Pancreas (tissue), 10 donors: ENCODE data around the gene C6orf120. TPM values are rescaled to one million over a fixed set of nuclear protein-coding genes. Genes with fewer than 3 reads are reported as not detected.
A peak's percentile ranks its signal among the peaks of the same experiment; 100 is the strongest.

Experiments used
- ATAC-seq, 4 donors: fragments of 200-7000 bp; cut with Tn5 transposase; one replicate each; pipeline versions ENCODE4 v1.8.0 to v1.9.1; 2020; ENCODE audit warnings: mild to moderate bottlenecking in 4 of 4, moderate library complexity in 4 of 4
- DNase-seq, 6 donors: peaks; one replicate each; pipeline ENCODE4 v3.0.0-alpha.2; 2020
- FAIRE-seq: peaks from 2 replicates; lab custom pipeline; 2012; peaks lifted over from hg19 to GRCh38; lab: Jason Lieb, UNC
- H3K27ac ChIP-seq, 4 donors: fragments of 200-600 bp; sonication (generic); 1 replicate in 3 of 4; 2 replicates in 1 of 4; pipeline versions ENCODE4 v1.5.0 to v1.8.0; 2020
- H3K27me3 ChIP-seq, 4 donors: fragments of 200-600 bp; one replicate each; pipeline ENCODE4 v1.8.0; 2021
- H3K36me3 ChIP-seq, 3 donors: fragments of 200-600 bp; sonication (generic) in 1 of 3; one replicate each; pipeline versions ENCODE4 v1.5.0 to v1.8.0; 2020 to 2021
- H3K4me1 ChIP-seq, 3 donors: fragments of 200-600 bp; one replicate each; pipeline ENCODE4 v1.8.0; 2021
- H3K4me3 ChIP-seq, 4 donors: fragments of 200-600 bp; sonication (generic) in 2 of 4; one replicate each; pipeline versions ENCODE4 v1.5.0 to v1.8.0; 2020 to 2021
- H3K9me3 ChIP-seq, 4 donors: fragments of 200-600 bp; one replicate each; pipeline ENCODE4 v1.8.0; 2021
- CTCF ChIP-seq, 4 donors: fragments of 200-600 bp; sonication (generic) in 3 of 4; IDR thresholded peaks; one replicate each; pipeline versions ENCODE4 v1.5.0 to v1.8.0; 2021; ENCODE audit warnings: antibody characterized with exemption in 4 of 4
- WGBS, 2 donors: extraction: QIAGEN DNeasy Blood & Tissue Kit; methylation state at CpG; one replicate each; pipeline ENCODE4 v1.1.7; 2013; 5-methylcytosine and 5-hydroxymethylcytosine counted together
- intact Hi-C, 3 donors: fragments of 100-400 bp; cut with DNase I; formaldehyde crosslinking; loops; one replicate each; pipeline versions ENCODE4 v1.11.1 to v1.14.2; 2022
- polyA plus RNA-seq, 2 donors: library from polyadenylated mRNA; stranded (reverse); fragments of 200-250 nt; gene quantifications; one replicate each; pipeline ENCODE4 v1.2.3, GENCODE V29; 2013
- total RNA-seq, 6 donors: library from RNA; stranded (reverse); fragmentation: NEBNext Ultra II Directional in 4 of 6; extraction: Animal tissue kit (Norgen Biotek cat#: 25700) in 4 of 6; gene quantifications; one replicate each; pipeline versions ENCODE4 v1.2.1 to v1.2.4, GENCODE V29; 2021 to 2023
- donor health status: healthy with polysubstance abuse.
- donor health status: DM: no; HTN: no; CAD: no; lungs with moderate emphysema.
- donor health status: DM: no; HTN: no; CAD: no.
- donor health status: control.
- donor health status: control.
- donor health status: Bipolar disorder and iron deficiency.
- donor health status: DM: yes; HTN: yes; CAD: no.
- donor health status: DM: no; HTN: no; CAD: no.
- donor health status: DM: no; HTN: no; CAD: no.
- donor health status: DM: yes; HTN: yes; CAD: no.

C6orf120 gene
- 10 to 100 TPM in 4 of 6 donors, 1 to 10 TPM in 2; 7.9 to 15.5 (median 13.9) TPM for total RNA-seq
- polyA plus RNA-seq, result 1 to 10 TPM; 2.9 to 6.9 TPM

- WGBS, 2 donors, result 0 to 1% methylated on average over 80 to 92 of the region's 92 CpGs
- peaks cover 14 to 26% (median 24%) of the 10 kb centered on the region in 3 donors for H3K4me1 ChIP-seq
- H3K4me3 ChIP-seq, result peak within 1 kb of the TSS; percentile 76 to 98 (median 88)
- peak; percentile 95 to 98 (median 96) for ATAC-seq
- no peaks in the 10 kb centered on the region for H3K27me3 ChIP-seq
- peaks cover 0 to 7% (median 0%) of the 10 kb centered on the region in 3 donors for H3K36me3 ChIP-seq
- FAIRE-seq, result no peak
- peak; percentile 93 to 98 (median 96) for DNase-seq
- peak within 1 kb of the TSS; percentile 93 to 97 (median 96) for H3K27ac ChIP-seq
- no peak for TF ChIP-seq CTCF (IDR thresholded peaks at IDR 0.05)
- intact Hi-C loops, result no loop called here
- no peaks in the 10 kb centered on the region for H3K9me3 ChIP-seq
Measured at GRCh38 chr6:169701954-169702839, at the start of gene C6orf120, which contains the start of gene WDR27. TSS of gene C6orf120 (plus strand) at chr6:169702126. CDS start at chr6:169702460, 334 bp downstream. TSS of gene WDR27 (minus strand) at chr6:169702029. CDS start at chr6:169689005, 13,024 bp downstream.

GRCh38 chr6:169652896-169653295 is 49.0 kb upstream of the C6orf120 start:
- ATAC-seq, result no peak
- no peak for FAIRE-seq
- no peak for DNase-seq

GRCh38 chr6:169653691-169654090 is 48.2 kb upstream of the C6orf120 start:
- no peaks in the 10 kb centered on the region for H3K36me3 ChIP-seq
- no peak overlapping the region for H3K27ac ChIP-seq
- FAIRE-seq (no peak), ATAC-seq (peak in 3 of 4 donors; percentile 15 to 30 (median 23)), DNase-seq (no peak)
- H3K27me3 ChIP-seq, result no peaks in the 10 kb centered on the region
- H3K4me3 ChIP-seq, result no peak overlapping the region
- no peaks in the 10 kb centered on the region for H3K4me1 ChIP-seq
- no peaks in the 10 kb centered on the region for H3K9me3 ChIP-seq
- intact Hi-C loops, result no loop called here
- no peak for TF ChIP-seq CTCF (IDR thresholded peaks at IDR 0.05)
- WGBS, 2 donors, result 65 to 67% methylated on average over 6 of the region's 6 CpGs

More at GRCh38 chr6:169652896-169653295, 49.0 kb upstream of the C6orf120 start:
- no peaks in the 10 kb centered on the region for H3K27me3 ChIP-seq
- no peaks in the 10 kb centered on the region for H3K36me3 ChIP-seq
- H3K9me3 ChIP-seq, result no peaks in the 10 kb centered on the region
- intact Hi-C loops, result no loop called here
- TF ChIP-seq CTCF (IDR thresholded peaks at IDR 0.05), result no peak
- 93 to 96% methylated on average over 11 of the region's 11 CpGs for WGBS, 2 donors
- H3K4me3 ChIP-seq, result no peak overlapping the region
- no peak overlapping the region for H3K27ac ChIP-seq
- no peaks in the 10 kb centered on the region for H3K4me1 ChIP-seq

GRCh38 chr6:169654598-169655391 is 47.1 kb upstream of the C6orf120 start:
- peak overlapping the region in 3 of 4 donors; percentile 9 to 39 (median 30) for H3K4me3 ChIP-seq
- no peak for FAIRE-seq
- H3K27ac ChIP-seq, result peak overlapping the region; percentile 31 to 73 (median 52)
- WGBS, 2 donors, result 42 to 53% methylated on average over 46 of the region's 46 CpGs
- no peaks in the 10 kb centered on the region for H3K27me3 ChIP-seq
- no peaks in the 10 kb centered on the region for H3K4me1 ChIP-seq
- peak; percentile 97 to 99 (median 98) for ATAC-seq
- intact Hi-C loops, result no loop called here
- no peaks in the 10 kb centered on the region for H3K36me3 ChIP-seq
- TF ChIP-seq CTCF (IDR thresholded peaks at IDR 0.05), result no peak
- DNase-seq, result peak; percentile 64 to 86 (median 78)
- no peaks in the 10 kb centered on the region for H3K9me3 ChIP-seq
